GM21515 (cell line): Measurements from ENCODE around the gene MUC3A.

Source experiments
- ATAC-seq: cut with Tn5 transposase; IDR thresholded peaks from one replicate; pipeline ENCODE4 v1.9.1; 2021; ENCODE audit not compliant: unreplicated experiment

The MUC3A gene

DNA sequence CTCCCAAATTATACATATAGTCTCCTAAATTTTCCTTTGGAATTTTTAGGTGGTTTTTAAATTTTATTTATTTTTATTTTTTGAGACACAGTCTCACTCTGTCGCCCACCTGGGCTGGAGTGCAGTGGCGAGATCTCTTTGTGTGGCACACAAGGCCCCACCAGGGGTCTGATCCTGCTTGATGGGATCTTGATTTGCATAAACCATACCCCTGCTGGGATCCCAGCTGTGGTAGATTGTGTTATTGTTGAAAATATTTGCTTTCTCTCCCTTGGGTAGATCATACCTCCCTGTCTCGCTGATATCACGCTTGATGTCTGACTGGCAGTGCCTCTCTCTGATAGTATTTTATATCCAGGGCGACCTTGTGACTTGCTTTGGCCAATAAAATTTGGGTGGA, 5.6 kb upstream of the MUC3A start:
- ATAC-seq: no peak

DNA sequence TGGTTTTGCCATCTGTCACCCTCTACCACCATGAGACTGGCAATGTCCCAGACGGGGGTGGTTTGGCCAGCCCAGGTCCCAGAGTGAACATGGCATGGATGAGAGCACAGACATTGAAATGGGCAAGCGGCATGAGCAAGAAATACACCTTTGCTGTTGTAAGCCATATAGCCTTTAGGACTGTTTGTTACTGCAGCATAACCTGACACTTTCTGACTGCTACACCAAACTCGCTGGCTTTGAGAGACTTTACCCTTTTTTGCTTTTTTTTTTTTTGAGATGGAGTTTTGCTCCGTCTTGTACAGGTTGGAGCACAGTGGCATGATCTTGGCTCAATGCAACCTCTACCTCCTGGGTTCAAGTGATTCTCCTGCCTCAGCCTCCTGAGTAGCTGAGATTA, 5.2 kb upstream of the MUC3A start:
- no peak for ATAC-seq

DNA sequence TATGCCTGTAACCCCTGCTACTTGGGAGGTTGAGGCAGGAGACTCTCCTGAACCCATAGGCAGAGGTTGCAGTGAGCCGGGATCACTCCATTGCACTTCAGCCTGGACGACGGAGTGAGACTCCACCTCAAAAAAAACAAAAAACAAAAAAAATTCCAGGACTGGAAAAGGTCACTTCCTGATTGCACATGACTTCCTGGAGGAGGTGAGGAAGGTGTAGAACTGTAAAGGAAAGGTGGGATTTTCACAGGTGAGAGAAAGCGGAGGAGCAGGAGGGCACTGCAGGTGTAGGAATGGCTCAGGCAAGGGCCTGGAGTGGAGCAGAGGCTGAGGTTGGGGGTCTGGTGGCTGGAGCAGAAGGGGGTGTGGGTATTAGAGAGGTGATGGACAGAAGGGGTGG, 3.2 kb upstream of the MUC3A start:
- ATAC-seq: no peak

DNA sequence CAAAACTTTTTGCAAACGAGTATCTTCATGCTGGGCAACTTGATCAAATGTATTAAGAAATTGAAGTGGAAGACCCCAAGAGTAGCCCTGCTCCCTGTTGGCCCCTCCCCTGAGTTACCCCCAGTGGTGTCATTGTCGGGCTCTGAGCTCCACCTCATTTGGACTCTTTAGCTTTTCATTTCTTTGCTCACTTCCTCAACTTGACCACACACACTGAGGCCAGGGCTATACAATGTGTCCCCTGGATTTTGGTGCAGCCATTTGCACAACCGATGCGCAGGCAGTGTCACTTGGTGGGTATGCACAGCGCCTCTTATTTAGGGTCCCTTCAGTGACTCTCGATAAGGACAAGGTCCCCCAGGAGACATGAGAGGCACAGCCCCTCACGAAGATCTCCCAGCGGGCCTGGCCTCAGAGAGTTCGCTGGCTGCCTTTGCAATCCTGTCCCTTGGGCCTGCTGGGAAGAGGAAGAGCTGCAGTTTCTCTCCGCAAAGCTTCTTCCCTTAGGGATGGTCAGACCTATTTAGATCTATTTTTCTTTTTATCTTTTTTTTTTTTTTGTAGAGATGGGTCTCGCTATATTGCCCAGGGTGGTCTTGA, 2.5 kb upstream of the MUC3A start:
- ATAC-seq: no peak

DNA sequence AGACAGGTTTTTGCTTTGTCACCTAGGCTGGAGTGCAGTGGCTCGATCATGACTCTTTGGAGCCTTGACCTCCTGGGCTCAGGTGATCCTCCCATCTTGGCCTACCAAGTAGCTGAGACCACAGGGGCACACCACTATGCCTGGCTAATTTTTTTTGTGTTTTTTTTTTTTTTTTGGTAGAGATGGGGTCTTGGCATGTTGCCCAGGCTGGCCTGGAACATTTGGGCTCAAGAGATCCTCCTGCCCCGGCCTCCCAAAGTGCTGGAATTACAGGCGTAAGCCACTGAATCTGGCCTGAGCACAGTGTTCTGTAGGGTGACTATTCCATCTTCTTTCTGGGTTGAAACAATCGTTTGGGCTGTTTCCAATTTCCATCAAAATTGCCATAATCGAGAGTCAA, 1.5 kb upstream of the MUC3A start:
- ATAC-seq: no peak

DNA sequence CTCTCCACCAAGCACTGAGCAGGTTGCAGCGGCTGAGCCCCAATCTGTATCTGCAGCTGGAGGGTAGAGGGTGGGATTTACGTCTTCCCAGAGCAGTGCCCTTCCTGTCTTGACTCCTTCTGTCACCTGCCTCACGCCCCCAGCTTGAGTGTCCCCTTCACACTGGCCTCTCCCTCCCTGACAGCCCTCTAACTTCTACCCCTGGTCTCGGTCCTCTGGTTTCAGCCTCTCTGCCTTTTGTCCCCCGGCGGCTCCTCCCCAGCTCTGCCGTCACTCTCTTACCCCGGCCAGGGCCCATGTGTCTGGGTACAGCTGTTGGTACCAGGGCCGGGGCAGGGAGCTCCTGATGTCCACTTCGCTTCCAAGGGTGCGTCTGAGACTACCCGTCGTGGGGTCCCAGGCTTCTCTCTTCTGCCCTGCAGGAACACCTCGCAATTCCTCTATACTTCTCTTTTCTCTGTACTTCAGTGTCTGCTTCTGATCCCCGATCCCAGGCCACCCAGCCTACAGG, 654 bp downstream of the MUC3A start:
- no peak for ATAC-seq

DNA sequence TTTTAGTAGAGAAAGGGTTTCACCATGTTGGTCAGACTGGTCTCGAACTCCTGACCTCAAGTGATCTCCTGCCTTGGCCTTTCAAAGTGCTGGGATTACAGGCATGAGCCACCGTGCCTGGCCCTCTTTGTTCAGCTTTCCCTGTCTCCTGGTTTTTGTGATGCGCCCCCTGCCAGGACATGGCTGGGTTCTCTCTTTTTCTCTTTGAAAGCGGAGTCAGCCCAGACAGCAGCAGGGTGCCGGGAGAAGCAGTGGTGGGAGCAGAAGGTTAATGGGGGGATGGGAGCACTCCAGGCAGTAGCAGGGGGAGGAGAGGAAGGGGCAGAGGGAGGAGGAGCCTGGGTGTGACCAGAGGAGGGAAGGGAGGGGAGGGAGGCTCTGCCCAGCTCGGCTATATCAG, 1.8 kb downstream of the MUC3A start:
- no peak for ATAC-seq

DNA sequence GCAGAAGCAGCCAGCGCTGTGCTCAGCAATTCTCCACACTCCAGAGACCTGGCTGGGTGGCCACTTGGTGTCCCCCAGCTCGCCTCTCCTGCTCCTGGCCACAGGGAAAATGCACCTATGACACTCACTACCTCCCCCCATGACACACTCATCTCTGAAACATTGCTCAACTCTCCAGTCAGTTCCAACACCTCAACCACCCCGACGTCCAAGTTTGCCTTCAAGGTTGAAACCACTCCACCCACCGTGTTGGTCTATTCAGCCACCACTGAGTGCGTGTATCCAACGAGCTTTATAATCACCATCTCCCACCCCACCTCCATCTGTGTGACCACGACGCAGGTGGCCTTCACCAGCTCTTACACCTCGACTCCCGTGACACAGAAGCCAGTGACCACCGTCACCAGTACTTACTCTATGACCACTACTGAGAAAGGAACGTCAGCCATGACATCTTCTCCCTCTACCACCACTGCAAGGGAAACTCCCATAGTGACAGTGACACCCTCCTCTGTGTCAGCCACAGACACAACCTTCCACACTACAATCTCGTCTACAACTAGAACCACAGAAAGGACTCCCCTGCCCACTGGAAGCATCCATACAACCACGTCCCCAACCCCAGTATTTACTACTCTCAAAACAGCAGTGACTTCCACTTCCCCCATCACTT, 2.7 kb downstream of the MUC3A start:
- ATAC-seq: no peak

DNA sequence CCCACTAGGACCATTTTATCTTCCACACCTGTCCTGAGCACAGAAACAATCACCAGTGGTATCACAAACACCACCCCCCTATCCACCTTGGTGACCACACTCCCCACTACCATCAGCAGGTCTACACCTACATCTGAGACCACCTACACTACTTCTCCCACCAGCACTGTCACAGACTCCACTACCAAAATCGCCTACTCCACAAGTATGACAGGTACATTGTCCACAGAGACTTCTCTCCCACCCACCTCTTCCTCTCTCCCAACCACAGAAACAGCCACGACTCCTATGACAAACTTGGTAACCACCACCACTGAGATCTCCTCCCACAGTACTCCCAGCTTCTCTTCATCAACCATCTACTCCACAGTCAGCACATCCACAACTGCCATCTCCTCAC, 3.3 kb downstream of the MUC3A start:
- ATAC-seq: no peak

DNA sequence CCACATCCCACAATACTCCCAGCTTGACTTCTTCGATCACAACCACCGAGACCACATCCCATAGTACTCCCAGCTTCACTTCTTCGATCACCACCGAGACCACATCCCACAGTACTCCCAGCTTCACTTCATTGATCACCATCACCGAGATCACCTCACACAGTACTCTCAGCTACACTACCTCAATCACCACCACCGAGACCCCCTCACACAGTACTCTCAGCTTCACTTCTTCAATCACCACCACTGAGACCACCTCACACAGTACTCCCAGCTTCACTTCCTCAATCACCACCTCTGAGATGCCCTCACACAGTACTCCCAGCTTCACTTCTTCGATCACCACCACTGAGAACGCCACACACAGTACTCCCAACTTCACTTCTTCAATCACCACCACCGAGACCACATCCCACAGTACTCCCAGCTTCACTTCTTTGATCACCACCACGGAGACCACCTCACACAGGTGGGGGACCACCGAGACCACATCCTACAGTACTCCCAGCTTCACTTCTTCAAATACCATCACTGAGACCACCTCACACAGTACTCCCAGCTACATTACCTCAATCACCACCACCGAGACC, 8.6 kb downstream of the MUC3A start:
- ATAC-seq: no peak

DNA sequence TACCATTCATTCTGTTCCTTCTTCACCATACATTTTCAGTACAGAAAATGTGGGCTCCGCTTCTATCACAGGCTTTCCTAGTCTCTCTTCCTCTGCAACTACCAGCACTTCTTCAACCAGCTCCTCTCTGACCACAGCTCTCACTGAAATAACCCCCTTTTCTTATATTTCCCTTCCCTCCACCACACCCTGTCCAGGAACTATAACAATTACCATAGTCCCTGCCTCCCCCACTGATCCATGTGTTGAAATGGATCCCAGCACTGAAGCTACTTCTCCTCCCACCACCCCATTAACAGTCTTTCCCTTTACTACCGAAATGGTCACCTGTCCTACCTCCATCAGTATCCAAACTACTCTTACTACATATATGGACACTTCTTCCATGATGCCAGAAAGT, 10.6 kb downstream of the MUC3A start:
- no peak for ATAC-seq

DNA sequence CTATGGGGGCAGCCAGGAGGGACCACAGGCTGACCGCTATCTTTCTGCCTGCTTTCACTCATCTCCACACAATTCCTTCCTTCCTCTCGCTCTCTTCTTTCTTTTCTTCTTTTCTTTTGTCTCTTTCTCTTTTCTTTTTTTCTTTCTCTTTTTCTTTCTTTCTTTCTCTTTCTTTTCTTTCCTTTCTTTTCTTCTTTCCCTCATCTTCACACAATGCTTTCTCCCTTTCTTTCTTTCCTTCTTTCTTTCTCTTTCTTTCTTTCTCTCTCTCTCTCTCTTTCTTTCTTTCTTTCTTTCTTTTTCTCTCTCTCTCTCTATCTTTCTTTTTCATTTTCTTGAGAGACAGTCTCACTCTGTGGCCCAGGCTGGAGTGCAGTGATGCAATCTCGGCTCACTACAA, 13.2 kb downstream of the MUC3A start:
- ATAC-seq: no peak

DNA sequence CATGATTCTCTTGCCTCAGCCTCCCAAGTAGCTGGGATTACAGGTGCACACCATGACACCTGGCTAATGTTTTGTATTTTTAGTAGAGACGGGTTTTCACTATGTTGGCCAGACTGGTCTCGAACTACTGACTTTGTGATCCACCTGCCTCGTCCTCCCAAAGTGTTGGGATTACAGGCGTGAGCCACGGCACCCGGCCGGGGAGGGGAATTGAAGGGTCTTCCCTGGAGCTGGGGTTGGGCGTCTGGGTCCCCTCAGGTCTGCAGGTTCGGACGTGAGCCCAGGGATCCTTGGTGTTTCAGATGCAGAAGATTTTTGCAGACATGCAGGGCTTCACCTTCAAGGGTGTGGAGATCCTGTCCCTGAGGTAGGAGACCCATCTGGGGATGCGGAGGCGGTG, 14.1 kb downstream of the MUC3A start:
- ATAC-seq: no peak

DNA sequence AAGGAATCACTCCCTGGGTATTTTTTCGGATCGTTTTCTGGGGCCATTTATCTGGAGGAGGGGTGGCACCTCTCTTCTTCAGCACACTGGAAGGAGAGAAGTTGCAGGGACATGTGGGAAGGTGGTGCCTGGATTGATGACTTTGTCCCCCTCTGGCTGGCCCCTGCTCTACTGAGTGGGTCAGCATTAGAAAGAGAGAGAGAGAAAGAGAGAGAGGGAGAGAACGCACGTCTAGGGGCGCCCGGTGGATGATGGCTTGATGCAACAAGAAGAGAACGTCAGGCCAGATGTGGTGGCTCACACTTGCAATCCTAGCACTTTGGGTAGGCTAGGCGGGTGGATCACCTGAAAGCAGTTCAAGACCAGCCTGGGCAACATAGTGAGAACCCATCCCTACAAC, 14.5 kb downstream of the MUC3A start:
- ATAC-seq: no peak

DNA sequence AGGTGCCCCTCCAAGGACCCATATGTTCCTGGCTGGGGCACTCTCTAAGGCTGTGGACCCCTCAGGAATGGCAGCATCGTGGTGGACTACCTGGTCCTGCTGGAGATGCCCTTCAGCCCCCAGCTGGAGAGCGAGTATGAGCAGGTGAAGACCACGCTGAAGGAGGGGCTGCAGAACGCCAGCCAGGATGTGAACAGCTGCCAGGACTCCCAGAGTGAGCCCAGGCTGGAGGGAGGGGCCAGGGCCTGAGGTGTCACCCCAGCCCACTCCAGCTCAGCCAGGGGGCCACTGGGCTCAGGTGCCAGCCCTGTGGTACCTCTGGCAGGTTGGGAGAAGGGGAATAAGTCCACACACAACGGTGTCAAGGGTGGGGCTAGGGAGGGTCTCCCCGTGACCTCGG, 15.3 kb downstream of the MUC3A start:
- no peak for ATAC-seq

DNA sequence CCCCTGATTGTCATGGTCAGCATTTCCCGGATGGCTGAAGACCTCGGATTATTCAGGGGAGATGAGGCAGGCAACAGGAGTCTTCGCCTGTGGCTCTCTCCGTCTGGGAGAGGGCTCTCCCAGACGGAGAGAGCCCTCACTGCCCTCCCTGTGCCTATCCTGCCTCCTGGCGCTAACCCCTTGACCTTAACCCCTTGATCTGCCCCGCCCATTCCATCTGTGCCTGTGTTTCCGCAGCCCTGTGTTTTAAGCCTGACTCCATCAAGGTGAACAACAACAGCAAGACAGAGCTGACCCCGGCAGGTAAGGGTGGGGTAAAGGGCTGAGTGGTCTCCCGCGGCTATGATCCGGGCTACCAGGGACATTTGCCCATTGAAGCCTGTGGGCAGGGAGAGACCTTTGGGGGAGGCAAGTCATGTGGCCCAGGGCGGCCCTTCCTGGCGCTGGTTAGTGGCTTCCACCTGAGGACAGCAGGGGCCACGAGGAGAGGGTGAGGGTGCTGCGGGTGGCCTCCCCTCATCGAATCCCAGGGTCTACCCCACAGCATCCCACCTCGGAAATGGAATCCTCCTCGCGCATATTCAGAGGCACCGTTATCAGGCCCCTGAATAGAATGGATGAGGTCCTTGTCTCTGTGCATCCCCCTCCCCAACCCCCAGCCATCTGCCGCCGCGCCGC, 15.8 kb downstream of the MUC3A start:
- no peak for ATAC-seq

DNA sequence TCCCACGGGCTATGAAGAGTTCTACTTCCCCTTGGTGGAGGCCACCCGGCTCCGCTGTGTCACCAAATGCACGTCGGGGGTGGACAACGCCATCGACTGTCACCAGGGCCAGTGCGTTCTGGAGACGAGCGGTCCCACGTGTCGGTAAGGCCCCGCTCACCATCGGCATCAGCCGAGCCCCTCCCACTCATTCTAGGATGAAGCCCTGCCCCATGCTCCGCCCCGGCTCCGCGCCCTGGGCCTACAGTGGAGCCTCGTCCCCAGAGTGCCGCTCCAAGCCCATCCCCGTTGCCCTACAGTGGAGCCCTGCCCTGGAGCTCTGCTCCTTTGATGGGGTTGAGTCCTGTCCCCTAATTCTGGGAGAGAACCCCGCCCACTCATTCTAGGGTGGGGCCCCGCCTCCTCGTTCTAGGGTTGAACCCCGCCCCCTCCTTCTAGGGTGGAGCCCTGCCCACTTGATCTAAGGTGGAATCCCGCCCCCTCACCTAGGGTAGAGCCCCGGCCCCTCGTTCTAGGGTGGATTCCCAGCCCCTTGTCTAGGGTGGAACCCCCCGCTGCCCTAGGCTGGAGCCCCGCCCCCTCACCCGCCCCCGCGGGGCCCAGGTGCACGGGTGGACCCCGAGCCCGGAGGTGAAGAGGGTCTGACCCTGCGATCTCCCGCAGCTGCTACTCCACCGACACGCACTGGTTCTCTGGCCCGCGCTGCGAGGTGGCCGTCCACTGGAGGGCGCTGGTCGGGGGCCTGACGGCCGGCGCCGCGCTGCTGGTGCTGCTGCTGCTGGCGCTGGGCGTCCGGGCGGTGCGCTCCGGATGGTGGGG, 16.6 kb downstream of the MUC3A start:
- peak; percentile 48 for ATAC-seq

DNA sequence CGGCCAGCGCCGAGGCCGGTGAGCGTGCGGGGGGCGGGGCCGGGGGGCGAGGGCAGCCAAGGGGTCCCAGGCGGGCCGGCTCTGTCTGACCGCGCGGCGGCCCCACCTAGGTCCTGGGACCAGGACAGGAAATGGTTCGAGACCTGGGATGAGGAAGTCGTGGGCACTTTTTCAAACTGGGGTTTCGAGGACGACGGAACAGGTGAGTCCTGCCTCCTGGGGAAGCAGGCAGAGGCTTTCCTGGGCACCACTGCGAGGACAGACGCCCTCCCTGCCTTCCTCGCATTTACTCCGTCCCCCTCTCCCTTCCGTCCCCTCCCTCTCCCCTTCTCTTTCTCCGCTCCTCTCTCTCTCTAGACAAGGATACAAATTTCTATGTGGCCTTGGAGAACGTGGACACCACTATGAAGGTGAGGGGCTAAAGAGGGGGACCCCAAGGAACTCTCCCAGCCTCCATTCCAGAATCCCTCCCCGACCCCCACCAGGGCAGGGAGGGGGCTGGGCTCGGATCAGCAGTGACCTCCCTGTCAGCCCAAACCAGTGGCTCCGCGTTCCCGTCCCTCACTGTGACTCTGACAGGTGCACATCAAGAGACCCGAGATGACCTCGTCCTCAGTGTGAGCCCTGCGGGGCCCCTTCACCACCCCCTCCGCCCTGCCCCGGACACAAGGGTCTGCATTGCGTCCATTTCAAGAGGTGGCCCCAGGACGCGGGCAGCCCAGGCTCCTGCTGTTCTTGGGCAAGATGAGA, 17.4 kb downstream of the MUC3A start:
- ATAC-seq: no peak

DNA sequence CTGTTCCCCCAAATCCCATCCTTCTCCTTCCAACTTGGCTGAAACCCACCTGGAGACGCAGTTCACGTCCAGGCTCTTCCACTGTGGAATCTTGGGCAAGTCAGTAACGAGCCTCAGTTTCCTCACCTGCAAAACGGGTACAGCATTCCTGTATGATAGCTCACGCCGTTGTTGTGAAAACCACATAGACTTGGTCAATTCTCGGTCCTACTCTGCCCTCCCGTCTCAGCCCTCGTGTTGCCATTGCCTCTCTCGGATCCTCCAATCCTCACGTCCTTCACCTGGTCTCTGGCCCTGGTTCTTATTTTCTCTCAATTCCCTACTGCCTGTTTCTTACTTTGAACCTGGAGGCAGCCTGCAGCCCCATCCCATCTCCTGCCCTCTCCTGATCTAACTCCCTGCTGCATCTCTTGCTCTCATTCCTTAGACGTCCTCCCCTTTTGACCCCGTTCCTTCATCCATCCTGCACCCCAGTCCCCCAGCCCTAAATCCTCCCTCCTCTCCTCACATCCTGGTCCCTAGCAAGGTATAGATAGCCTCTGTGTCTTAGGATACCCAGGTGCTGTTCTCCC, 18.0 kb downstream of the MUC3A start:
- no peak for ATAC-seq

DNA sequence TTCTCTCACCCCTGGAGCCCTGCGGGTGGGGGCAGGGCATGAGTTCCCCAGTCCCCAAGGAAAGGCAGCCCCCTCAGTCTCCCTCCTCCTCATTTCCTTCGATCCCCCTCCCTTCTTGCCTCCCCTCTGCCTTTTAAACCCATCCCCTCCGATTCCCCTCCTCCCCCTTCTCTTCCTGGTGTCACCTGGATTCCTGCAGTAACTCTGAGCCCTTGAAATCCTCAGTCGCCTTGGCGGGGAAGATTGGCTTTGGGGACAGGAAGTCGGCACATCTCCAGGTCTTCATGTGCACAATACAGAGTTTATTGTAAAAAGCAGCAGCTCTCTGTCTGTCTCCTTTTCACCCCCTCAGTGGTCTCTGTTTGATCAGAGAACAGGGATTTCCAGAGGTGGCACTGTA, 18.7 kb downstream of the MUC3A start:
- ATAC-seq: no peak
